IPS DF 6.9 (cell line): Measurements from ENCODE around the gene GUSB.
"Not testable (repeated sequence)": the region's sequence is repeated elsewhere in the genome, so short reads cannot be mapped to it uniquely, and the experiment has no call there.

ENCODE experiments used
- DNase-seq: peaks from one replicate; pipeline ENCODE4 v3.0.0-alpha.2; 2013; ENCODE audit warnings: low read depth, low spot score
- H3K27ac ChIP-seq: one replicate; pipeline ENCODE4 v1.5.1; 2013; ENCODE audit warnings: low read length, control low read depth
- H3K27me3 ChIP-seq: 2 replicates; pipeline ENCODE4 v1.6.1; 2013; ENCODE audit warnings: mild to moderate bottlenecking, low read length; ENCODE audit not compliant: control insufficient read depth, insufficient read depth
- H3K36me3 ChIP-seq: 2 replicates; pipeline ENCODE4 v1.6.1; 2013; ENCODE audit warnings: low read length; ENCODE audit not compliant: control insufficient read depth, insufficient read depth
- H3K4me1 ChIP-seq: 2 replicates; pipeline ENCODE4 v1.6.1; 2013; ENCODE audit warnings: low read length; ENCODE audit not compliant: control insufficient read depth, insufficient read depth
- H3K4me3 ChIP-seq: 2 replicates; pipeline ENCODE4 v1.5.1; 2013; ENCODE audit warnings: mild to moderate bottlenecking, low read length
- H3K9me3 ChIP-seq: 2 replicates; pipeline ENCODE4 v1.6.1; 2013; ENCODE audit warnings: low read length, inconsistent platforms; ENCODE audit not compliant: control insufficient read depth, insufficient read depth
- WGBS: extraction: QIAGEN DNeasy Blood & Tissue Kit; methylation state at CpG from one replicate; pipeline ENCODE4 v1.1.7; 2013; ENCODE audit warnings: mixed read lengths, missing lambda C conversion rate; ENCODE audit not compliant: insufficient read length, insufficient coverage; 5-methylcytosine and 5-hydroxymethylcytosine counted together

GUSB gene

DNA sequence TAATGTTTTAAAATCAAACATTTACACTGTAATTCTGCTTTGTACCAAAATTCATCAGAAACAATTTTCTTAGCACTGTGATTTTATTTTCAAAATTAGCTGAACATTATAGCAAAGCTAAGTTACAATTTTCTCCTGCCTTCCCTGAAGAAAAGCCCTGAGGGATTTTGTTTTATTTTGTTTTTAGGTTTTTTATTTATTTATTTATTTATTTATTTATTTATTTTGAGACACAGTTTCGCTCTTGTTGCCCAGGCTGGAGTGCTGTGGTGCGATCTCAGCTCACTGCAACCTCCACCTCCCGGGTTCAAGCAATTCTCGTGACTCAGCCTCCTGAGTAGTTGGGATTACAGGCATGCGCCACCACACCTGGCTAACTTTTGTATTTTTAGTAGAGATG, 9.8 kb upstream of the GUSB start:
- not testable (repeated sequence) for H3K27ac ChIP-seq, H3K4me1 ChIP-seq

DNA sequence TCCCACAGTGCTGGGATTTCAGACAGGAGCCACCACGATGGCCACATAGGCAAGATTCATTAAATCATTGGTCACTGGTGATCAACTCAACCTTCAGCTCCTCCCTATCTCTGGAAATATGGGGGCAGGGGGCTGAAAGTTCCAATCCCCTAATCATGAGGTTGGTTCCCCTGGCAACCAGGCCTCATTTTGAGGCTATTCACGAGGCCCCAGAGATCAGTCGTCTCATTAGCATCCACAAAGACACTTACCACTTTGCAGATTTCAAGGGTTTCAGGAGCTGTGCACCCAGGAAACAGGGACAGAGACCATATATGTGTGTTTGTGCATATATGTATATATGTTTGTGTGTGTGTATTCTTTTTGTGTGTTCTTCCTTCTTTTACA, 7.7 kb upstream of the GUSB start:
- Histone ChIP-seq H3K36me3 (no peaks in the 10 kb centered on the region), H3K27ac (no peak overlapping the region), H3K27me3 (no peaks in the 10 kb centered on the region), H3K9me3 (no peaks in the 10 kb centered on the region), H3K4me1 (no peaks in the 10 kb centered on the region), H3K4me3 (no peak overlapping the region)
- WGBS: no CpG with 5 or more reads among the region's 3 CpGs
- no peak for DNase-seq

More for the DNA sequence above, 9.8 kb upstream of the GUSB start:
- H3K36me3 ChIP-seq, H3K9me3 ChIP-seq, H3K27me3 ChIP-seq, DNase-seq, H3K4me3 ChIP-seq: not testable (repeated sequence)
- no CpG with 5 or more reads among the region's 5 CpGs for WGBS

DNA sequence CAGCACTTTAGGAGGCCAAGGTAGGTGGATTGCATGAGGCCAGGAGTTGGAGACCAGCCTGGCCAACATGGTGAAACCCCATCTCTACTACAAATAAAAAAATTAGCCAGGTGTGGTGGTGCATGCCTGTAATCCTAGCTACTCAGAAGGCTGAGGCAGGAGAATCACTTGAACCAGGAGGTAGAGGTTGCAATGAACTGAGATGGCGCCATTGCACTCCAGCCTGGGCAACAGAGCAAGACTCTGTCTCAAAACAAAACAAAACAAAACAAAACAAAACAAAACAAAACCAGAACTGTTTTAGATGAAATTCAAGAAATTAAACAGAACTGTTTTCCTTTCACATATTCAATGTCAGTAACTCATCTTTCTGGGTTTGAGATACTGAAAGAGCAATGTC, 6.5 kb upstream of the GUSB start:
- H3K9me3 ChIP-seq, H3K4me3 ChIP-seq, H3K4me1 ChIP-seq, H3K36me3 ChIP-seq, H3K27ac ChIP-seq, DNase-seq, H3K27me3 ChIP-seq: not testable (repeated sequence)
- no CpG with 5 or more reads among the region's 1 CpG for WGBS

DNA sequence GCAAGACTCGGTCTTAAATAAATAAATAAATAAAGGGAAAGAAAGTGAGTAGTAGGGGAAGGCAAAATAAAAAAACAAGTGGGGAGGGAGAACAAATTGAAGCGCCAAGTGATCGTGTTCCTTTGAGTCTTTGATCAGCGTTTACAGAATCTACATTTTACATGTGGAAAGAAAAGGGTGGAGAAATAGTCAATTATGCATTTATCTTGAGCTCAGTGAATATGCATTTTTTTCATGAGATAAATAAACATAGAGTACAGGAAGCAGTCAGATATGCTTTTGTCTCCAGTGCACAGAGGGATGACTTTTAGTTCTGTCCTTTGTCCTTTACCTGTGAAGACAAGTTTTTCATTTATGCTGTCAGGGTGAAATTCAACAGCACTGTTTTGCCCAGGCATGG, 6.1 kb upstream of the GUSB start:
- H3K4me3 ChIP-seq: no peak overlapping the region
- H3K36me3 ChIP-seq: no peaks in the 10 kb centered on the region
- H3K4me1 ChIP-seq: no peaks in the 10 kb centered on the region
- H3K27ac ChIP-seq: no peak overlapping the region
- DNase-seq: no peak
- H3K9me3 ChIP-seq: no peaks in the 10 kb centered on the region
- WGBS: no CpG with 5 or more reads among the region's 4 CpGs
- H3K27me3 ChIP-seq: no peaks in the 10 kb centered on the region

DNA sequence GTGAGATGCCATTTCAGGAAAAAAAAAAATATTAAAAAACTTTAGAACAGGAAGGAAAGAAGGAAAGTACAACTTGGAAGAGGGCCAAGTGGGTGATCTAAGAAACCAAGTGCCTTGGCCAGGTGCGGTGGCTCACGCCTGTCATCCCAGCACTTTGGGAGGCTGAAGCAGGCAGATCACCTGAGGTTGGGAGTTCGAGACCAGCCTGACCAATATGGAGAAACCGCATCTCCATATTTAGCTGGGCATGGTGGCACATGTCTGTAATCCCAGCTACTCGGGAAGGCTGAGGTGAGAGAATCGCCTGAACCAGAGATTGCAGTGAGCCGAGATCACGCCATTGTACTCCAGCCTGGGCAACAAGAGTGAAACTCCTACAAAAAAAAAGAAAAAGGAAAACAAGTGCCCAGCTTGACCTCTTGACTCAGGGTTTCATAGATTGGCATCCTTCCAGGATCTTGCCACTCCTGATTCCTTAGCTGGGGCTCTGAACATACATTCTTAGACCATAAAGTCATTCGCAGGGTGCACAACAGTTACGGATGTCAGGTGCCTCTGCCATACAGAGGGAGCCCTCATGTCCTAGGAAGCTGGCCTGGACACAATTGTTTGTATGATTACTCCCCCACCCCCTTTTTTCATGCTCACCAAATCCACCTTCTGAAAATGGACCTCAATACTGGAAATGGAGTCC, 2.1 kb upstream of the GUSB start:
- DNase-seq: no peak
- Histone ChIP-seq H3K9me3 (no peaks in the 10 kb centered on the region), H3K27me3 (no peaks in the 10 kb centered on the region), H3K4me1 (no peaks in the 10 kb centered on the region; the same call in 1 of the 2 replicates), H3K36me3 (peaks cover 7% of the 10 kb centered on the region; the same call in 1 of the 2 replicates), H3K27ac (no peak overlapping the region), H3K4me3 (no peak overlapping the region)
- WGBS: no CpG with 5 or more reads among the region's 10 CpGs

DNA sequence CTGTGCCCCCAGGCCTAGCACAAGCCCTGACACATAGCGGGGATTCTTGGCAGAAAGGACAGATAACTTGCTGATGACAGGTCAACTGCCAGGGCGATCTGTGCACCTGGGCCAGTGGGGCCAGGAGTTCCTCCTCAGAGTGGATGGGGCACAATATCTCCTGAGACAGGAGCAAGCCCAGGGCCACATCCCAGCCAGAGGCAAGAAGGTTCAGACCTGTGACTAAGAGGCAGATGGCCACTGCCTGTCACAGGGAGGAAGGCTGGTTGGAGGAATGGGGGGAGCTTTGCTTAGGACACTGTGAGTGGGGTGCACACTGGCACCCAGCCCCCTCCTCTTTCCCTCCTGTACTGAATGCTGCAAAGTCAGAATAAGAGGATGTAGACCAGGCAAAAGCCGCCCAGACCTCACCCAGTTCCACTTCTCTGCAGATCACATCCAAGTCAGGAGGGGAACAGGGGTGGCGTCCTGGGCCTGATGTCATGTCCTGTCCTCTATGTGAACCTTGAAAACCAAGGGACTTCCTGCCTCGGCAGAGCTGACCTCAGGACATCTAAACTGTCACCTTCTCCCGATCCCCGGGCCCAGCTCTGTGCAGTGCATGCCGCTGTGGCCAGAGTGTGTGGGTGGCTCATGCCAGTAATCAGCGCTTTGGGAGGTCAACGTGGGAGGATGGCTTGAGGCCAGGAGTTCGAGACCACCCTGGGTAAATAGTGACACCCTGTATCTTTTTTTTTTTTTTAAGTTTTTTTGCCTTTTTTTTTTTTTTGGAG, 1.3 kb downstream of the GUSB start:
- H3K27ac ChIP-seq: no peak overlapping the region
- WGBS: no CpG with 5 or more reads among the region's 11 CpGs

DNA sequence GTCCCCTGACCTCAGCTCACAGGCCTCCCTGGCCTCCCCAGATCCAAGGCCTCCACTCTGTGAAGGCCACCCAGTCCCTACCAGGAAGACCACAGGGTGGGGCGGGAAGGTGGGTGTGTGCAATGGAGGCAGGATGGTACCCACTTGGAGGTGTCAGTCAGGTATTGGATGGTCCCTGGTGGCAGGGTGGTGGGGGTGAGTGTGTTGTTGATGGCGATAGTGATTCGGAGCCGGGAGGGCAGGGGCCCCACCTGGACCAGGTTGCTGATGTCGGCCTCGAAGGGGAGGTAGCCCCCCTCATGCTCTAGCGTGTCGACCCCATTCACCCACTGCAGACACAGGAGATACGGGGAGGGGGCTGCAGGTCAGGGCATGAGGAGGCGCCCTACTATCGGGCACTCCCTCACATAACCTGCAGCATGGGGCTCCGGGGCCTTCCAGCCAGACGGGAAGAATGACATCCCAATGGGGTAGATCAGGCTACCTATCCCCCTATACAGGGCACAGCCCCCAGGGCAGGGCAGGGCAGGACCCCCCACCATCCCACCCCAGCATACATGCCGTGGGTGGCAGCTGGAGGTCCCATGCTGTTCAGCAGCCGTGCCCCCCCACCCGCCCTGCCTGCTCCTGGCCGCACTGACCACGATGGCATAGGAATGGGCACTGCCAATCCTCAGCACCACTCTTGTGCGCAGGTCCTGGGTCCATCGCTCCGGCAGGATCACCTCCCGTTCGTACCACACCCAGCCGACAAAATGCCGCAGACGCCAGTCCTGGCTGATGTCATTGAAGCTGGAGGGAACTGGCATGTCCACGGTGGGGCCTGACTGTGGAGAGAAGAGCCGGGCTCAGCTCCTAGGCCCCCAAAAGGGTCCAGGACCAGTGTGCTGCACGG, 2.2 kb downstream of the GUSB start:
- Histone ChIP-seq H3K27me3 (no peaks in the 10 kb centered on the region), H3K27ac (no peak overlapping the region), H3K9me3 (no peaks in the 10 kb centered on the region), H3K4me1 (no peaks in the 10 kb centered on the region; the same call in 1 of the 2 replicates), H3K4me3 (no peak overlapping the region), H3K36me3 (peaks cover 18% of the 10 kb centered on the region)
- no peak for DNase-seq
- no CpG with 5 or more reads among the region's 29 CpGs for WGBS

More for the DNA sequence above, 1.3 kb downstream of the GUSB start:
- Histone ChIP-seq H3K36me3 (peaks cover 14% of the 10 kb centered on the region), H3K4me3 (no peak overlapping the region; the same call in 1 of the 2 replicates), H3K27me3 (no peaks in the 10 kb centered on the region), H3K4me1 (no peaks in the 10 kb centered on the region; the same call in 1 of the 2 replicates), H3K9me3 (no peaks in the 10 kb centered on the region)
- no peak for DNase-seq

DNA sequence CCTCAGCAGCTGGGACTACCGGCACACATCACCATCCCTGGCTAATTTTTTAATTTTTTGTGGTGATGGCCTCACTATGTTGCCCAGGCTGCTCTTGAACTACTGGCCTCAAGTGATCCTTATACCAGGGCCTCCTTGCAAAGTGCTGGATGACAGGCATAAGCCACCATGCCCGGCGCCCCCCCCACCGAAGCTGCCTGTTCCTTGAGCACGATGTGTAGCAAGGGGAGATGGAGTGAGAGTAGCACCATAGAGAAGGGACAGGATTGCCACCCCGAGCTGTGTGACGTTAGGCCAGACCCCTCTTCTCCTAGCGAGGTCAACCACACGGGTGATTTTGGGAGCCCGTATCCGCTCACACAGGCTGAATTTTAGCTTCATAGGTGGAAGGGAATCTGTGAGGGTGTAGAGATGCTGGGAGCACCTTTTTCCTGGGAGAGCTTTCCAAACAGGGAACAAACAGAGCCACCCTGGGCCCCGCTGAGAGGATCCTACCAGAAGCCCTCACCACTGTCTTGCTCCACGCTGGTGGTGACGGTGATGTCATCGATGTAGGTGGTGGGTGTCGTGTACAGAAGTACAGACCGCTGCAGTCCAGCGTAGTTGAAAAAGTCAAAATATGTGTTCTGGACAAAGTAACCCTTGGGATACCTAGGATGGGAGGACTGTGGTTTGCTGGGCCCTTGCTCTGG, 3.0 kb downstream of the GUSB start:
- Histone ChIP-seq H3K4me3 (no peak overlapping the region), H3K36me3 (peaks cover 26% of the 10 kb centered on the region), H3K9me3 (no peaks in the 10 kb centered on the region), H3K4me1 (no peaks in the 10 kb centered on the region; the same call in 1 of the 2 replicates), H3K27ac (no peak overlapping the region), H3K27me3 (no peaks in the 10 kb centered on the region)
- DNase-seq: no peak
- WGBS: no CpG with 5 or more reads among the region's 18 CpGs

DNA sequence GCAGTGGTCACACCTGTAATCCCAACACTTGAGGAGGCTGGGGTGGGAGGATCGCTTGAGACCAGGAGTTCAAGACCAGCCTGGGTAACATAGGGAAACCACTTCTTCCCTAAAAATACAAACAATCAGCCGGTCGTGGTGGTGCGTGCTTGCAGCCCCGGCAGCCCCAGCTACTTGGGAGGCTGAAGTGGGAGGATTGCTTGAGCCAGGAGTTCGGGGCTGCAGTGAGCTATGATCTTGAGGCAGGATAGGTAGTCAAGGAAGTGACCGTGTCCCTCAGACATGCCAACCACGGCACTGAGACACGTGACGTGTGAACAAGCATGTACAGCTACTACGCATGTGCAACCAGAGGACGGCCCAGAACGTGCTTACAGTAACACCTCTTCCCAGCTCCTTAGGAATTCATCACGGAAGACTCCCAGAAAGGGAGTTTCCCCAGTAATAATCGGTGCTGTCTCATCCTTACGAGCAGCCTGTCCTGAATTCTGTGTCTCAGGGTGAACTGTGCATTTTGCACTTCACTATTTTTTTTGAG, 5.3 kb downstream of the GUSB start:
- H3K9me3 ChIP-seq: no peaks in the 10 kb centered on the region
- H3K27ac ChIP-seq: no peak overlapping the region
- no peak for DNase-seq
- H3K36me3 ChIP-seq: peaks cover 32% of the 10 kb centered on the region
- no peaks in the 10 kb centered on the region; the same call in 1 of the 2 replicates for H3K4me1 ChIP-seq
- no peaks in the 10 kb centered on the region for H3K27me3 ChIP-seq
- WGBS: no CpG with 5 or more reads among the region's 16 CpGs
- H3K4me3 ChIP-seq: no peak overlapping the region
